Measurements from ENCODE around the gene MORN3. TPM values are rescaled to one million over a fixed set of nuclear protein-coding genes. Genes with fewer than 3 reads are reported as not detected.
"Not testable (repeated sequence)": the region's sequence is repeated elsewhere in the genome, so short reads cannot be mapped to it uniquely, and the experiment has no call there.

The MORN3 gene
- under 0.01 and 0.44 TPM in 2 replicates for total RNA-seq

DNA sequence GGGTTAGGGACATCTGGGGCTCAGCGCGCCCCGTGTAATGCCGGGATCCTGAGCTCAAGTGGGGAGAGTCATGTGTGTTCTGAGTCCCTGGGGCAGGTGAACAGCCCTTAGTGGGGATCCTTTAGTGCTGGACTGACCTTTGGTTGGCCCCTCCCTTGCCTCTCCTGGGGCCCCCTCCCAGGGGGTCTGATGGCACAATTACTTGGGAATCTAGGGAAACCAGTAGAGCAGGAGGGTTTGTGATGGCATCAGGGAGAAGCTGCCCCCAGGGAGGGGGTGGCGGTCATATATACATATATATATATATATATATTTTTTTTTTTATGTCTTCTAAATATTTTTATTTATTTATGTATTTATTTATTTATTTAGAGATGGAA is at the start of gene MORN3:
MORN3 (minus strand) TSS at position 134 of the 380 bp plus-strand sequence. CDS start 171 bp downstream, outside the sequence.
- DNase-seq (ENCODE audit: low read depth in 2 of 2): no peak

GRCh38 chr12:121718653-121719239 is 49.3 kb upstream of the MORN3 start:
- DNase-seq (ENCODE audit: low read depth in 2 of 2): no peak

DNA sequence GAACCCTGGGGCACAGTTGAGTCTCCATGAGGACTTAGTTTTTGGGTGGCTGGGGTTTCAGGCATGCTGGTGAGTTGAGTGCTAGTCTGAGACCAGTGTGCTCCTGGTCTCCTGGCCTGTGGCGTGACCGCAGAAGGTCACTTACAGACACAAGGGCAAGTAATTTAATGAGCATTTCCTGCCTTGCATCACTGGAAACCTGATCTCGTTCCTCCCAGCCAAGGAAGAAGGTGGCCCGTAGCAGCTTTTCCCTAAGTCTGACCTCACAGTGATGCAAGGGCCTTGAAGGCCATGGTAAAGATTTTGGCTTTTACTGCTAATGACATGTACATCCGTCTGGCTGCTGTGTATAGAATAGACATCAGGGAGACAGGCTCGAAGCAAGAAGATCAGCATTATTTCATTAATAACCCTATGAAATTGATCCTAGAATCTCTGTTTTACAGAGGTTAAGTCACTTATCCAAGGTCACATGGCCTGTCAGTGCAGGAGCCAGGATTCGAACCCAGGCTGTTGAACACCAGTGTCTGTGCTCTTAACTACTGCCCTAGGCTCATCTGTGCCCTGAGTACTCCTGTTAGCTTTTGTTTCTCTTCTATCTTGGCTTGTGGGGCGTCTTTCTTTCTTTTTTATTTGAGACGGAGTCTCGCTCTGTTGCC is 47.7 kb upstream of the MORN3 start:
- peak in 1 of 2 donors; percentile 85 for DNase-seq (ENCODE audit: low read depth in 2 of 2)

DNA sequence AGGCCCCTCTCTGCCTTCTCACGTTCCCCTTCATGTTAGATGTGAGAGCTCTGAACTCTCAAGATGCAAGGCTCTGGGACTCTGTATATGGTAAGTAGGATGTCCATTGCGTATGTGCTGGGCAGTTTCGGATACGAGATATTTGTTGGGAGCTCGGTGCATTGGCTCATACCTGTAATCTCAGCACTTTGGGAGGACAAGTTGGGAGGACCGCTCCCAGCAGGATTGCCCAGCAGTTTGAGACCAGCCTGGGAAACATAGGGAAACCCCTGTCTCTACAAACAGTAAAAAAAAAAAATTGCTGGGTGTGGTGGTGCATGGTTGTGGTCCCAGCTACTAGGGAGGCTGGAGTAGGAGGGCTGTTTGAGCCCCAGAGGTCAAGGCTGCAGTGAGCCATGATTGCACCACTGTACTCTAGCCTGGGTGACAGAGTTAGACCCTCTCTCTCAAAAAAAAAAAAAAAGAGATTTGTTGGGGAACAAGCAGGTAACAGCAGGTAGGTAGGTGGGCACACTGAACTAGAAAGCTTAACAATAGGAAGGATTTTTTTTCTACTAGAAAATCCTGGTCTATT is 46.5 kb upstream of the MORN3 start:
- DNase-seq (ENCODE audit: low read depth in 2 of 2): no peak

- DNase-seq (ENCODE audit: low read depth in 2 of 2): not testable (repeated sequence)
Measured at GRCh38 chr12:121715055-121715454, 45.6 kb upstream of the MORN3 start.

- no peak for DNase-seq (ENCODE audit: low read depth in 2 of 2)
Measured at GRCh38 chr12:121713793-121714192, 44.3 kb upstream of the MORN3 start.

- no peak for DNase-seq (ENCODE audit: low read depth in 2 of 2)
Measured at GRCh38 chr12:121713257-121713777, 43.9 kb upstream of the MORN3 start.

DNA sequence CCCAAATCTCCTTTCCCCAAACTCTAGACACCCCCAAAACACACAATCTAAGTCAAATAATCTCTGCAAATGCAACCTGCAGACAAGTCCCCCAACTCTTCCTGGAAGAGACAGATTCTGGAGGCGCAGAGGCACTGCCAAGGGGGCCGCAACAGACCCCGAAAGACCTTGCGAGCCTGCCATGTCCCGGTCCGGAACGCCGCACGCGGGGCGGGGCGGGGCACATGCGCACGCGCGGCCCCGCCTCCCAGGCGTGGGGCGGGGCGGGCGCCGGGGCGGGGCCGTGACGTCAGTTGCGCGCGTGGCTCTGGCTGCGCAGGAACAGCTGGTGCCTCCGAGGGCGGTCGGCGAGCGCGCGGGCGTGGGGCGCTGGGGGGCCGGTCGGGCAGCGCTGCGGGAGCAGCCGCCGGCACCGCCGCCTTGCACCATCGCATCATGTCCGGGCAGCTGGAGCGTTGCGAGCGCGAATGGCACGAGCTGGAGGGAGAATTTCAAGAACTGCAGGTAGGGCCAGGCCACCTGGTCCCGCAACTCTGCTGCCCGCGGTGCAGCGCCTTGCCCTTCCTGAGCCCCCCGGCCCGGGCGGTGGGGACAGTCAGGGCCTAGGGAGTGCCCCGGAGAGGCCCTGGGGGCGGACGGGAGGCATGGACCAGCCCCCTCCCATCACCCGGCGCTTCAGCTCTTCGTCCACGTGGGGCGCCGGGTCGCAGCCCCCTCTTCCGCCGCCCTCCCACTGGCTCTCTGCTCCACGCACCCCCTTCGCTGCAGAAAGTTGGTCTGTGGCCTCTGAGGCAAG is 43.2 kb upstream of the MORN3 start, which contains the start of gene TMEM120B:
TMEM120B (plus strand) TSS at position 292 of the 796 bp plus-strand sequence; CDS start at position 436, 144 bp downstream.
- peak; percentile 83 to 84 for DNase-seq (ENCODE audit: low read depth in 2 of 2)

GRCh38 chr12:121712190-121712460 is 42.7 kb upstream of the MORN3 start:
- DNase-seq (ENCODE audit: low read depth in 2 of 2): peak; percentile 32 to 37

GRCh38 chr12:121711361-121712189 is 42.1 kb upstream of the MORN3 start:
- peak in 1 of 2 donors; percentile 28 for DNase-seq (ENCODE audit: low read depth in 2 of 2)

- peak in 1 of 2 donors; percentile 65 for DNase-seq (ENCODE audit: low read depth in 2 of 2)
Measured at GRCh38 chr12:121709478-121709961, 40.1 kb upstream of the MORN3 start.

DNA sequence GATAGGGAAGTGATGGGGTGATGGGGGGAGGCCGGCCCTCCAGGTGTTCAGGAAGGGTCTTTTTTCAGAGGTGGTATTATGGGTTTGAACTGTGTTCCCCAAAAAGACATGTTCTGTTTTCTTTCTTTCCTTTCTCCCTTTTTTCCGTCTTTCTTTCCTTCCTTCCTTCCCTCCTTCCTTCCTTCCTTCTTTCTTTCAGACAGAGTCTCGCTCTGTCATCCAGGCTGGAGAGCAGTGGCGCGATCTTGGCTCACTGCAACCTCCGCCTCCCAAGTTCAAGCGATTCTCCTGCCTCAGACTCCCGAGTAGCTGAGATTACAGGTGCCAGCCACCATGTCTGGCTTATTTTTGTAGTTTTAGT is 39.6 kb upstream of the MORN3 start:
- DNase-seq (ENCODE audit: low read depth in 2 of 2): not testable (repeated sequence)

DNA sequence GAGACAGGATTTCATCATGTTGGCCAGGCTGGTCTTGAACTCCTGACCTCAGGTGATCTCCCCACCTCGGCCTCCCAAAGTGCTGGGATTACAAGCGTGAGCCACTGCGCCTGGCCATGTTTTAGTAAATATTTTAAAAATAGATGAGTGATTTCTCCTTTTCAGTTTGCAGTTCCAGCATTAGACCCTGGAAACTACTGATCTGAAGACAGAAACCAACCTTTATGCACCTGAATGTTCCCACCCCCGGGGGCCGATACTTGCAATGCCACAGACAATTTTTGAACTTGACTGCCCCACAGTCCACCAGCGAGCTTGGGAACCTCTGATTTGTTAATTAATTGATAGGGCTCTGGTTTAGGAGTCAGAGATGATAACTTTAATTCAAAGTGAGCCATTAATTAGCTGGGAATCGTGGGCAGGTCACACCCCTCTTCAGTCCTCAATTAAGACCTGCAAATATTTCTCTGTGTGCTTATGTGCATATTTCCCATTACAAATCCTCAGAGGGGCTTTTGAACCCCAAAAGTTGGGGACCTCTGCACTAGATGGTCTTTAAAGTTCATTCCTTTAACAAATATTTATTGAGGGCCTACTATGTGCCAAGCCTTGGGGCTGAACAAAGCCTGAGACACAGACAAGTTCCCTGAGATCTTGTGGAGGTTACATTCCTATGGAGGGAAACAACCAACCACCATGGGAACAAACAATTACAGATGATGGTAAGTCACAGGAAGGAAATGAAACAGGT is 39.0 kb upstream of the MORN3 start:
- DNase-seq (ENCODE audit: low read depth in 2 of 2): no peak

DNA sequence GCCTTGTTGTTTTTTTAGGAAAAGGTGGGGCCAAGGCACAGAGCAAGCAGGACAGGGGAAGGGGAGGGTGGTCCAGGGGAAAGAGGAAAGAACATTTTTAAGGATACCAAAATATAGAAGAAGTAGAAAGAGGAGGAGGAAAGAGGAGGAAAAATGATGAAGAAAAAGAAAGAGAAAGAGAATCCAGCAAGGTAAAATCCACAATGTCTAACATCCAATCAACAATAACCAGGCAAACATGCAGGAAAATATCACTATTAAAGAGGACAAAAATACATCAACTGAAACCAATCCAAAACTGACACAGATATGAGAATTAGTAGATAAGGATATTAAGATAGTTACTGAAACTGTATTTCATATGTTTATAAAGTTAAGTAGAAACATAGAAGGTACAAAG is 36.1 kb upstream of the MORN3 start:
- DNase-seq (ENCODE audit: low read depth in 2 of 2): no peak

- DNase-seq (ENCODE audit: low read depth in 2 of 2): no peak
Measured at GRCh38 chr12:121702944-121703343, 33.5 kb upstream of the MORN3 start.

DNA sequence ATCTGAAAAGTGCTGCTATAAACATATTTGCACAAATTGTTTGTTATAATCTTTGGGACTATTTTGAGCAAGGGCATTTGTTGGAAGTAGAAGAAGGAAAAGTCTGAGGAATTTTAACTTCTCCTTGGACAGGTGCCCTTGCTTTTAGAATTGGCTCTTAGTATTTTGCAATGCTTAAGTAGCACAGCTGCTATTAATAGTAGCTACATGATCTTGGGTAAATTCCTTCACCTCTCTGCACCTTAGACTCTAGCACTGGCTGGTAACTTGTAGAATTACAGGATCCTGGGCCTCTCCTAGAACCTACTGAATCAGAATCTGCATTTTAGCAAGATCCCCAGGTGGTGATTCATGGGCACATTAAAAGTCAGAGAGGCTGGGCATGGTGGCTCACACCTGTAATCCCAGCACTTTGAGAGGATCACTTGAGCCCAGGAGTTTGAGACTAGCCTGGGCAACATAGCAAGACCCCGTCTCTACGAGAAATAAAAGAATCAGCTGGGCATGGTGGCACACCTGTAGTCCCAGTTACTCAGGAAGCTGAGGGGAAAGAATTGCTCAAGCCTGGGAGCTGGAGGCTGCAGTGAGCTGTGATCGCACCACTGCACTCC is 32.3 kb upstream of the MORN3 start:
- no peak for DNase-seq (ENCODE audit: low read depth in 2 of 2)

DNA sequence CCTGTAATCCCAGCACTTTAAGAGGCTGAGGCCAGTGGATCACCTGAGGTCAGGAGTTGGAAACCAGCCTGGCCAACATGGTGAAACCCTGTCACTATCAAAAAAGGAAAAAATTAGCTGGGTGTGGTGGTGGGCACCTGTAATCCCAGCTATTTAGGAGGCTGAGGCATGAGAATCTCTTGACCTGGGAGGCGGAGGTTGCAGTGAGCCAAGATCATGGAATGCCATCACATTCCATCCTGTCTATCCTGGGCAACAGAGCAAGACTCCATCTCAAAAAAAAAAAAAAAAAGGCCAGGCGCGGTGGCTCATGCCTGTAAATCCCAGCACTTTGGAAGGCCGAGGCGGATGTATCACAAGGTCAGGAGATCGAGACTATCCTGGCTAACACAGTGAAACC is 28.4 kb upstream of the MORN3 start:
- DNase-seq (ENCODE audit: low read depth in 2 of 2): not testable (repeated sequence)

DNA sequence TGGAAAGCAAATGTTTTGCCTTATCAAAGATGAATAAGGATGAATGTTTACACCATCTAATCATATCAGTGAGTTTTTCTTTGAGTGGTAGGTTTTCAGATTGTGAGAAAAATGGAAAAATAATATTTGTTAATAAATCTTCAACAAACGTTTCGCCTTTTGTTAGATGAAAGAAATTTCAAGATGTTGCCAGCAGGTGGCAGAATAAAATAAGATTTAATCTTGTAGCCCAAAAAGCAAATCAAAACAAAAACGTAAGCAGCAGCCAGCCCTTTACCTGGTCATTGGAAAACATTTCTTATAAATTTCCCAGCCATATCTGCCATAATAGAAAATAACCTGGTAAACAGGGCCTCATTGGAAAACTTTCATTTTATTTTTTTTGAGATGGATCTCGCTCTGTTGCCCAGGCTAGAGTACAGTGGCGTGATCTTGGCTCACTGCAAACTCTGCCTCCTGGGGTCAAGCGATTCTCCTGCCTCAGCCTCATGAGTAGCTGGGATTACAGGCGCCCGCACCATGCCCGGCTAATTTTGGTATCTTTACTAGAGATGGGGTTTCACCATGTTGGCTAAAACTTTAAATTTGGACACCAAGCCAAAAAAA is 27.7 kb upstream of the MORN3 start:
- peak; percentile 61 to 71 for DNase-seq (ENCODE audit: low read depth in 2 of 2)

DNA sequence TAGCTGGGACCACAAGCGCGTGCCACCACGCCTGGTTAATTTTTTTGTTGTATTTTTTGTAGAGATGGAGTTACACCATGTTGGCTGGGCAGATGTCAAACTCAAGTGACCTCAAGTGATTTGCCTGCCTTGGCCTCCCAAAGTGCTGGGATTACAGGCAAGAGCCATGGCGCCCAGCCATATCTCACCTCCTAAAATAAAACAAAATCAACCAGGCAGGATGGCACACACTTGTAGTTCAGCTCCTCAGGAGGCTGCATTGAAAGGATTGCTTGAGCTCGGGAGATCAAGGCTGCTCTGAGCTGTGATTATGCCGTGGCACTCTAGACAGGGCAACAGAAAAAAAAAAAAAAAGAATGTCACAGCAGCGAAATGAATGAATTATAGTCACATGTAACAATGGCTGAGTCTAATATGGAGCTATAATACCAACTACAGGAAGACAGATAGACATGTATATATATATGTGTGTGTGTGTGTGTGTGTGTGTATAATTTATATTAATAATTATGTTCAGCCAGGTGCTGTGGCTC is 23.8 kb upstream of the MORN3 start:
- DNase-seq (ENCODE audit: low read depth in 2 of 2): no peak

Data from lung microvascular endothelial cell (primary cell).